ENCODE results near the gene SNED1. TPM values are rescaled to one million over a fixed set of nuclear protein-coding genes. Genes with fewer than 3 reads are reported as not detected.

The SNED1 gene
- total and polyA plus RNA-seq, 2 experiments from 2014 or later: 1.5 to 2.8 TPM

GRCh38 chr2:240958366-240959213 is 39.8 kb upstream of the SNED1 start:
- Mint-ChIP-seq H3K27ac (no peak overlapping the region), H3K4me3 (no peak overlapping the region), H3K4me1 (peaks cover 14% of the 10 kb centered on the region), H3K36me3 (ENCODE audit: low read depth) (no peaks in the 10 kb centered on the region), H3K9me3 (no peaks in the 10 kb centered on the region), H3K27me3 (ENCODE audit: insufficient read depth, low read depth, poor library complexity) (peaks cover 11% of the 10 kb centered on the region)
- Histone ChIP-seq H2AFZ (no peak overlapping the region), H3K27me3 (ENCODE audit: insufficient read depth) (no peaks in the 10 kb centered on the region), H3K4me3 (no peak overlapping the region), H3K4me1 (ENCODE audit: insufficient read depth) (no peaks in the 10 kb centered on the region), H3K27ac (ENCODE audit: low read depth) (no peak overlapping the region), H3K79me2 (replicated peaks; ENCODE audit: insufficient read depth) (no peaks in the 10 kb centered on the region), H3F3A (replicated peaks; ENCODE audit: low read depth) (0 out of 2 replicates have a peak, but pooled peaks cover 5% of the 10 kb centered on the region), H4K20me1 (replicated peaks; ENCODE audit: insufficient read depth) (no peaks in the 10 kb centered on the region), H3K36me3 (ENCODE audit: insufficient read depth) (no peaks in the 10 kb centered on the region), H3K4me2 (no peak overlapping the region), H3K9me2 (ENCODE audit: insufficient read depth) (no peaks in the 10 kb centered on the region)
- ATAC-seq (no peak), DNase-seq (ENCODE audit: low spot score) (no peak)
- TF ChIP-seq STAT1 (IDR thresholded peaks at IDR 0.05; ENCODE audit: unreplicated experiment) (no peak), ZNF114 (CRISPR knock-in tag; IDR thresholded peaks at IDR 0.05) (no peak), EZH2 (IDR thresholded peaks at IDR 0.05; ENCODE audit: low read depth, unreplicated experiment) (no peak), CREB1 (CRISPR knock-in tag; IDR thresholded peaks at IDR 0.05; ENCODE audit: low read depth) (no peak), REST (IDR thresholded peaks at IDR 0.05; ENCODE audit: unreplicated experiment) (no peak), ZNF331 (CRISPR knock-in tag; IDR thresholded peaks at IDR 0.05; ENCODE audit: low read depth) (no peak), ZNF462 (CRISPR knock-in tag; IDR thresholded peaks at IDR 0.05) (no peak), JUNB (IDR thresholded peaks at IDR 0.05; ENCODE audit: unreplicated experiment) (no peak), EZH2phosphoT487 (IDR thresholded peaks at IDR 0.05; ENCODE audit: unreplicated experiment) (no peak), POLR2AphosphoS5 (IDR thresholded peaks at IDR 0.05; ENCODE audit: low read depth) (no peak), NANOG (IDR thresholded peaks at IDR 0.05; ENCODE audit: borderline replicate concordance) (no peak)
- TF ChIP-seq, protein P1, sequence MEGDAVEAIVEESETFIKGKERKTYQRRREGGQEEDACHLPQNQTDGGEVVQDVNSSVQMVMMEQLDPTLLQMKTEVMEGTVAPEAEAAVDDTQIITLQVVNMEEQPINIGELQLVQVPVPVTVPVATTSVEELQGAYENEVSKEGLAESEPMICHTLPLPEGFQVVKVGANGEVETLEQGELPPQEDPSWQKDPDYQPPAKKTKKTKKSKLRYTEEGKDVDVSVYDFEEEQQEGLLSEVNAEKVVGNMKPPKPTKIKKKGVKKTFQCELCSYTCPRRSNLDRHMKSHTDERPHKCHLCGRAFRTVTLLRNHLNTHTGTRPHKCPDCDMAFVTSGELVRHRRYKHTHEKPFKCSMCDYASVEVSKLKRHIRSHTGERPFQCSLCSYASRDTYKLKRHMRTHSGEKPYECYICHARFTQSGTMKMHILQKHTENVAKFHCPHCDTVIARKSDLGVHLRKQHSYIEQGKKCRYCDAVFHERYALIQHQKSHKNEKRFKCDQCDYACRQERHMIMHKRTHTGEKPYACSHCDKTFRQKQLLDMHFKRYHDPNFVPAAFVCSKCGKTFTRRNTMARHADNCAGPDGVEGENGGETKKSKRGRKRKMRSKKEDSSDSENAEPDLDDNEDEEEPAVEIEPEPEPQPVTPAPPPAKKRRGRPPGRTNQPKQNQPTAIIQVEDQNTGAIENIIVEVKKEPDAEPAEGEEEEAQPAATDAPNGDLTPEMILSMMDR (conservative IDR thresholded peaks at IDR 0.05; ENCODE audit: low read depth in 2 of 2): no peak
- TF ChIP-seq, protein P2, sequence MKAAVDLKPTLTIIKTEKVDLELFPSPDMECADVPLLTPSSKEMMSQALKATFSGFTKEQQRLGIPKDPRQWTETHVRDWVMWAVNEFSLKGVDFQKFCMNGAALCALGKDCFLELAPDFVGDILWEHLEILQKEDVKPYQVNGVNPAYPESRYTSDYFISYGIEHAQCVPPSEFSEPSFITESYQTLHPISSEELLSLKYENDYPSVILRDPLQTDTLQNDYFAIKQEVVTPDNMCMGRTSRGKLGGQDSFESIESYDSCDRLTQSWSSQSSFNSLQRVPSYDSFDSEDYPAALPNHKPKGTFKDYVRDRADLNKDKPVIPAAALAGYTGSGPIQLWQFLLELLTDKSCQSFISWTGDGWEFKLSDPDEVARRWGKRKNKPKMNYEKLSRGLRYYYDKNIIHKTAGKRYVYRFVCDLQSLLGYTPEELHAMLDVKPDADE (IDR thresholded peaks at IDR 0.05): no peak

Measured in GM23338 (cell line).